H1 (cell line): ENCODE measurements around the gene ARHGEF28.

Experiments used
- CEBPB ChIP-seq: IDR thresholded peaks from 2 replicates; pipeline ENCODE4 v1.6.1; 2012; ENCODE audit warnings: low read depth, low read length
- EP300 ChIP-seq, 2 experiments: IDR thresholded peaks; 1 replicate in 1 of 2; 2 replicates in 1 of 2; pipeline ENCODE4 v1.6.1; 2011 to 2012; ENCODE audit warnings: low read depth in 2 of 2, low read length in 2 of 2, mild to moderate bottlenecking in 2 of 2, borderline replicate concordance in 1 of 2, inconsistent platforms in 1 of 2, moderate library complexity in 1 of 2
- POLR2A ChIP-seq, 2 experiments: IDR thresholded peaks; 1 replicate in 1 of 2; 2 replicates in 1 of 2; pipeline ENCODE4 v1.6.1; 2011; ENCODE audit warnings: low read depth in 2 of 2, low read length in 2 of 2, mild to moderate bottlenecking in 2 of 2; ENCODE audit errors: control extremely low read depth in 1 of 2
- TF ChIP-seq, protein P1 (sequence below), 3 experiments: IDR thresholded peaks; 1 replicate in 2 of 3; 2 replicates in 1 of 3; pipeline versions ENCODE4 v1.5.1 to v1.6.1; 2011; ENCODE audit warnings: low read length in 3 of 3, mild to moderate bottlenecking in 3 of 3, inconsistent platforms in 2 of 3, low read depth in 1 of 3, moderate library complexity in 1 of 3; ENCODE audit not compliant: insufficient read depth in 1 of 3; ENCODE audit errors: control extremely low read depth in 1 of 3

DNA sequence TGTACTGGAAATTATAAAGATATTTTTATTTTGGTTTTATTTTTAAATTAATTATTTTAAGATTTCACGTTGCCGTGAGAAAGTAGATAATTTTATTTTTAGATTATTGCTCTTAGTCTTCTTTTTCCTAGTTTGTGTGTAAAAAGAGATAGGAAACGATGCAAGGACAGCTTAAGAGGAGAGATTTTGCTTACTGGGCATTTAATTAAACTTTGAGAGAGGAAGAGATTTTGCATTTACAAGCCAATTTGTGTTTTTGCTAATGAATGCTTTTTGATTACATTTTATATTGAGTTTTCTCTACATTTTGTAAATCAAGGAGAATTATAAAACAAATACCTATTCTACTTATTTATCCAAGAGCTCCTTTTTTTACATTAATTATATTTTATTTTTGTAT lies 64.0 kb downstream of the ARHGEF28 start:
- TF ChIP-seq, protein P1, sequence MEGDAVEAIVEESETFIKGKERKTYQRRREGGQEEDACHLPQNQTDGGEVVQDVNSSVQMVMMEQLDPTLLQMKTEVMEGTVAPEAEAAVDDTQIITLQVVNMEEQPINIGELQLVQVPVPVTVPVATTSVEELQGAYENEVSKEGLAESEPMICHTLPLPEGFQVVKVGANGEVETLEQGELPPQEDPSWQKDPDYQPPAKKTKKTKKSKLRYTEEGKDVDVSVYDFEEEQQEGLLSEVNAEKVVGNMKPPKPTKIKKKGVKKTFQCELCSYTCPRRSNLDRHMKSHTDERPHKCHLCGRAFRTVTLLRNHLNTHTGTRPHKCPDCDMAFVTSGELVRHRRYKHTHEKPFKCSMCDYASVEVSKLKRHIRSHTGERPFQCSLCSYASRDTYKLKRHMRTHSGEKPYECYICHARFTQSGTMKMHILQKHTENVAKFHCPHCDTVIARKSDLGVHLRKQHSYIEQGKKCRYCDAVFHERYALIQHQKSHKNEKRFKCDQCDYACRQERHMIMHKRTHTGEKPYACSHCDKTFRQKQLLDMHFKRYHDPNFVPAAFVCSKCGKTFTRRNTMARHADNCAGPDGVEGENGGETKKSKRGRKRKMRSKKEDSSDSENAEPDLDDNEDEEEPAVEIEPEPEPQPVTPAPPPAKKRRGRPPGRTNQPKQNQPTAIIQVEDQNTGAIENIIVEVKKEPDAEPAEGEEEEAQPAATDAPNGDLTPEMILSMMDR (IDR thresholded peaks at IDR 0.05; ENCODE audit: control extremely low read depth in 1 of 3, insufficient read depth in 1 of 3, low read depth in 1 of 3, low read length in 3 of 3): no peak
- TF ChIP-seq EP300 (IDR thresholded peaks at IDR 0.05; ENCODE audit: borderline replicate concordance in 1 of 2, low read depth in 2 of 2, low read length in 2 of 2): no peak
- no peak for TF ChIP-seq CEBPB
- no peak for TF ChIP-seq POLR2A (IDR thresholded peaks at IDR 0.05; ENCODE audit: control extremely low read depth in 1 of 2, low read depth in 2 of 2, low read length in 2 of 2)
